Measurements from ENCODE around the gene GRIA3. TPM values are rescaled to one million over a fixed set of nuclear protein-coding genes. Genes with fewer than 3 reads are reported as not detected.

Gene GRIA3
- total RNA-seq (2014; rRNA removed; shearing (Covaris generic)) = not detected in 2 replicates

GRCh38 chrX:123184219-123184865 is at the start of gene GRIA3:
Gene GRIA3 (plus strand): TSS chrX:123184278. CDS start chrX:123184536, 258 bp downstream.
- DNase-seq (ENCODE audit: low spot score) = no peak

- DNase-seq (ENCODE audit: low spot score) = no peak
These were observed 45.6 kb upstream of the GRIA3 start for GRCh38 chrX:123138473-123138872.

- no peak for DNase-seq (ENCODE audit: low spot score)
These were observed 43.6 kb upstream of the GRIA3 start for GRCh38 chrX:123140454-123140853.

GRCh38 chrX:123140904-123141303 is 43.2 kb upstream of the GRIA3 start:
- no peak for DNase-seq (ENCODE audit: low spot score)

- DNase-seq (ENCODE audit: low spot score) = peak; percentile 1
These were observed 30.2 kb upstream of the GRIA3 start for GRCh38 chrX:123153846-123154335.

- DNase-seq (ENCODE audit: low spot score) = no peak
These were observed 28.8 kb upstream of the GRIA3 start for GRCh38 chrX:123155327-123155726.

- no peak for DNase-seq (ENCODE audit: low spot score)
These were observed 26.5 kb upstream of the GRIA3 start for GRCh38 chrX:123157586-123157985.

GRCh38 chrX:123159403-123159802 is 24.7 kb upstream of the GRIA3 start:
- DNase-seq (ENCODE audit: low spot score) = no peak

- no peak for DNase-seq (ENCODE audit: low spot score)
These were observed 16.5 kb upstream of the GRIA3 start for GRCh38 chrX:123167621-123168020.

- DNase-seq (ENCODE audit: low spot score) = peak; percentile 26
These were observed 14.7 kb upstream of the GRIA3 start for GRCh38 chrX:123169247-123169901.

- DNase-seq (ENCODE audit: low spot score) = no peak
These were observed 13.5 kb upstream of the GRIA3 start for GRCh38 chrX:123170546-123170945.

GRCh38 chrX:123171781-123172180 is 12.3 kb upstream of the GRIA3 start:
- DNase-seq (ENCODE audit: low spot score) = no peak

- no peak for DNase-seq (ENCODE audit: low spot score)
These were observed 11.2 kb upstream of the GRIA3 start for GRCh38 chrX:123172869-123173268.

GRCh38 chrX:123173833-123174232 is 10.2 kb upstream of the GRIA3 start:
- DNase-seq (ENCODE audit: low spot score) = peak; percentile 54

GRCh38 chrX:123175366-123176122 is 8.5 kb upstream of the GRIA3 start:
- no peak for DNase-seq (ENCODE audit: low spot score)

- no peak for DNase-seq (ENCODE audit: low spot score)
These were observed 2.7 kb upstream of the GRIA3 start for GRCh38 chrX:123181233-123181914.

GRCh38 chrX:123184866-123185276 is 793 bp downstream of the GRIA3 start:
- DNase-seq (ENCODE audit: low spot score) = no peak

- no peak for DNase-seq (ENCODE audit: low spot score)
These were observed 1.6 kb downstream of the GRIA3 start for GRCh38 chrX:123185721-123186120.

GRCh38 chrX:123186801-123187200 is 2.7 kb downstream of the GRIA3 start:
- no peak for DNase-seq (ENCODE audit: low spot score)

GRCh38 chrX:123188081-123188480 is 4.0 kb downstream of the GRIA3 start:
- no peak for DNase-seq (ENCODE audit: low spot score)

- DNase-seq (ENCODE audit: low spot score) = no peak
These were observed 5.3 kb downstream of the GRIA3 start for GRCh38 chrX:123189338-123189737.

- no peak for DNase-seq (ENCODE audit: low spot score)
These were observed 6.0 kb downstream of the GRIA3 start for GRCh38 chrX:123190096-123190495.
